GM03348 (cell line): ENCODE data around the gene PCLO.
"Not testable (repeated sequence)": the region's sequence is repeated elsewhere in the genome, so short reads cannot be mapped to it uniquely, and the experiment has no call there.

Source experiments
- DNase-seq: peaks from one replicate; pipeline ENCODE4 v3.0.0; 2012; ENCODE audit warnings: low spot score

PCLO gene

GRCh38 chr7:83040484-83040883 is 122.2 kb downstream of the PCLO start:
- DNase-seq: no peak

DNA sequence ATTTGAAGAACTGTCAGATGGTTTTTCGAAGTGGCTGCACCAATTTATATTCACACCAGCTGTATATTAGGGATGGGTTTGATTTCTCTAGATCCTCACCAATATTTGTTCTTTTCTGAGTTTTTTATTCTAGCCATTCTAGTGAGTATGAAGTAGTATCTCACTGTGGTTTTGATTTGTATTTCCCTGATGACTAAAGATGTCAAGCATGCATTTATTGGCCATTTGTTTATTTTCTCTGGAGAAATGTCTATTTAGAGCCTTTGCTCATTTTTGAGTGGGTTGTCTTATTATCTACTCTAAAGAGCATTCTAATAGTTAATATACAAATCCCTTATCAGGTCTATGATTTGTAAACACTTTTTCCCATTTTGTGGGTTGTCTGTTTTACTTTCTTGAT is 123.9 kb downstream of the PCLO start:
- no peak for DNase-seq

GRCh38 chr7:83036721-83037380 is 125.8 kb downstream of the PCLO start:
- no peak for DNase-seq

GRCh38 chr7:83036130-83036529 is 126.6 kb downstream of the PCLO start:
- DNase-seq: no peak

DNA sequence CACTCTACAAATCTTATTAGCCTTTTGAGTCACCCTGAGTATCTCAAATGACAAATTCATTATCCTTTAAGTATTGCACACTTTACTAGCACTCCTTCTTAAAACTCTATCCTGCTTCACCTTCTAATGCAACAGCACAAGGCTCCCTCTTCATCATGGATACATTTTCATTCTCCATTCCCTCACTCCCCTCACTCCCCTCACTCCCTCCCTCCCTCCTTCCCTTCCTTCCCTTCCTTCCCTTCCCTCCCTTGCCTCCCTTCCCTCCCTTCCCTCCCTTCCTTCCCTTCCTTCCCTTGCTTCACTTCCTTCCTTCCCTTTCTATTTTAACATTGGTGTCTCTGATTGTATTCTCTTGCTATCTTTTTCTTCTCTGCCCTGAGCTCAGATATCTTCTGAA is 130.5 kb downstream of the PCLO start:
- no peak for DNase-seq

DNA sequence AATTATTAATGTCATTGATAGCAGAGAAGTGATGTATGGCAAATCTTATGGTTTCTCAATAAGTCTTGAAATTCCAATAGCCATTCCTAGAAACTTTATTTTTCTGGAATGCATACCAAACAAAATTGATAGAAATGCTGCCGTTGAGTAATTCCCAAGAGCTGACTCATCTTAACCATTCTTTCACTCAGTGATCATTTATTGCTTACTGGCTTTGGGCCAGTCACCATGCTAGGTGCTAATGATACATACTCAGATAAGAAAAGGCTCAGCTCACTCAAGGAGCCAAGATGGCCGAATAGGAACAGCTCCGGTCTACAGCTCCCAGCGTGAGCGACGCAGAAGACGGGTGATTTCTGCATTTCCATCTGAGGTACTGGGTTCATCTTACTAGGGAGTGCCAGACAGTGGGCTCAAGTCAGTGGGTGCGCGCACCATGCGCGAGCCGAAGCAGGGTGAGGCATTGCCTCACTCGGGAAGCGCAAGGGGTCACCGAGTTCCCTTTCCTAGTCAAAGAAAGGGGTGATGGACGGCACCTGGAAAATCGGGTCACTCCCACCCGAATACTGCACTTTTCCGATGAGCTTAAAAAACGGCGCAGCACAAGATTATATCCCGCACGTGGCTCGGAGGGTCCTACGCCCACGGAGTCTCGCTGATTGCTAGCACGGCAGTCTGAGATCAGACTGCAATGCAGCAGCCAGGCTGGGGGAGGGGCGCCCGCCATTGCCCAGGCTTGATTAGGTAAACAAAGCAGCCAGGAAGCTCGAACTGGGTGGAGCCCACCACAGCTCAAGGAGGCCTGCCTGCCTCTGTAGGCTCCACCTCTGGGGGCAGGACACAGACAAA is 138.6 kb downstream of the PCLO start:
- not testable (repeated sequence) for DNase-seq

- DNase-seq: no peak
Measured at GRCh38 chr7:83021032-83021431, 141.7 kb downstream of the PCLO start.

- DNase-seq: no peak
Measured at GRCh38 chr7:83020161-83020560, 142.5 kb downstream of the PCLO start.

DNA sequence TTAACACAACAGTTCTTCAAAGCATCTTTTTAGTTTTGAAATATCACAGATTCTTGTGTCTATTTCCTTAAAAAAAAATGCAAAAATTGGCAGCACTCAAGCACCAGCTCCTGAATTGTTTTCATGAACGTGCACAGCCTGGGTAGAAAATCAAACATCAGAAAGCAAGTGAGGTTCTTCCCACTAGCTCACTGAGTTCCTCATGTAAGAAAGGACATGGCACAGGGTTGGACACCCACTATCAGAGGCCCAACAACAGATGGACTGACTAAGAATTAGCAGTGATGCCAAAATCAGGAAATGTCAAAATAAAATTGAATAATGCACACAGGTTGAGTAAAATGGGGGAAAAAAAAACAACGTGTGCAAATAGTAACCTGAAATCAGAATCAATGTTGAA is 146.8 kb downstream of the PCLO start:
- no peak for DNase-seq

GRCh38 chr7:83014546-83014945 is 148.1 kb downstream of the PCLO start:
- no peak for DNase-seq

DNA sequence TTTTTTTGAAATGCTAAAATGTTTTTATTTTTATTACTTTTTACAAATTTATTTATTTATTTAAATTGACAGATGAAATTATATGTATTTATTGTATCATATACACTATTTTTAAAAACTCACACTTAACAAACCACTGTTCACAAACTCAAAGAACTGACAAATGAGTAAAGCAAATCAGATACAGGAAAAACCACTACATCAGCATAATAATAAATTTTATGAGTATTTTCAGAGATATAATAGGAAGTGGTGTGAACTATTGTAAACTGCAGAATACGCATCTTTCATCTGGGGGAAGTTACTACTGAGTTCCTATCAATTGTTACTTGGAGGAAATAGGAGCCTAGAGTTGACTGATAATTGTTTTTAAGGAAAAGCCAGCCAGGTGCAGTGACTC is 150.7 kb downstream of the PCLO start:
- DNase-seq: no peak

DNA sequence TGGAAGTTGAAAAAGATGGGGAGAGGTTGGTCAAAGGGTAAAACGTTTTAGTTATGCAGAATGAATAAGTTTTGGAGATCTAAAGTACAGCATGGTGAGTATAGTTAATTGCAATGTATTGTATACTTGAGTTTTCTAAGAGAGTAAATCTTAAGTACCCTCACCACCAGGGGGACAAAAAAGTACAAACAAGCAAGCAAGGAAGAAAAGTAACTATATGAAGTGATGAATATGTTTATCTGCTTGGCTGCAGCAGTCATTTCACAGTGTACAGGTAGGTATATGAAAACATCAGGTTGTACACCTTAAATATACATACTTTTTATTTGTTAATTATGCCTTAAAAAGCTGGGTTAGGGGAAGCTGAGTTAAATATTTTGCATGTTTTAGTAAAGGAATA is 157.3 kb downstream of the PCLO start:
- DNase-seq: no peak

DNA sequence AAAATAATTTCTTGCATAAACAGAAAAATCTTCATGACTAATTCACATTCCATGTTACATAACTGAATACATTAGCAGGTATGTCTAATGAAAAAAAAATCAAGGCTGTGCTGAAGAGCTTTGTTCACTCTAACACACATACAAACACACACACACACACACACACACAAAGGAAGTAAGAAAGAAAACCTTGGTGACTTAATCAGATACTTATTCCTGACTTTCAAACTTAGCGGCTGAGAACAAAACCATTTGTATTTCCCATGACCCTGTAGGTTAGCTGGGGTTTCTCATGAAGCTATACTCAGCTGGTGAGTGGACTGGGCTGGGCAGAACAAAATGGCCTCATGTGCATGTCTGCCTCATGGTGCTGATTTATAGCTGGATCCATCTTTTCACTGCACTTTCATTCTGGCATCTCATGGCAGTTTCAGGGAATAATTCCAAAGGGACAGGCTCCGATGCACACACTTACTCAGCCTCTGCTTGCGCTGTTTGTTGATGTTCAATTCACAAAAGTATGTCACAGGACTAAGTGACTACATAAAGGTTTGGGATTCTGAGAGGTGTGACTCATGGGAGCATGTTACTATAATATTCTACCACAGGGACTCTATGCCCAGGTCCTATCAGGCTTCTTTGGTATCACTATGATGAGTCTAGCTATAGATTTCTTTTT is 161.2 kb downstream of the PCLO start:
- no peak for DNase-seq

- DNase-seq: no peak
Measured at GRCh38 chr7:82998436-82998835, 164.2 kb downstream of the PCLO start.

GRCh38 chr7:82985144-82985802 is 177.4 kb downstream of the PCLO start:
- DNase-seq: no peak

GRCh38 chr7:82980130-82980788 is 182.4 kb downstream of the PCLO start:
- DNase-seq: no peak

DNA sequence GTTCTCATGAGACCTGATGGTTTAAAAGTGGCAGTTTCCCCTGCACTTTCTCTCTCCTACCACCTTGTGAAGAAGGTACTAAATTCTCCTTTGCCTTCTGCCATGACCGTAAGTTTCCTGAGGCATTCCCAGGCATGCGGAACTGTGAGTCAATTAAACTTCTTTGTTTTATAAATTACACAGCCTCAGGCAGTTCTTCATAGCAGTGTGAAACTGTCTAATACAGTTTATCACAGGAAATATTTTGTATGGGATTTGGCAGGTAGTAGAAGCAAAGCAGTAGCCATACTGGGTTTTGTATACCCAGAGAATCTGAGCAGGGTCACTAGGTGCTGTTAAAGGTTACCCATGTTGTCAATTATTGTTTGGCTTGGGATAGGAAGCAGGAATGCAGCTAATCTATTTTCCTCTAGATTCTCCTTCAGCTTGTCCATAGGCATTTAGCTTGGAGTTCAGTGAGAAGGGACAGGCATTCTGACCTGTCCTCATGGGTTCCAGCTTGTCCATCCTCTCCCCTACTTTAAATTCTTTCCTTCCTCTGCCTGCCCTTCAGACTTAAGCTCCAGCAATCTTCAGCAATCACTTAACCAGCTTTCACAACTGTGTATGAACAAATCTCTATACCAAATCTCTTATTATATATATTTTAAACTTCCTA is 186.7 kb downstream of the PCLO start:
- DNase-seq: no peak

DNA sequence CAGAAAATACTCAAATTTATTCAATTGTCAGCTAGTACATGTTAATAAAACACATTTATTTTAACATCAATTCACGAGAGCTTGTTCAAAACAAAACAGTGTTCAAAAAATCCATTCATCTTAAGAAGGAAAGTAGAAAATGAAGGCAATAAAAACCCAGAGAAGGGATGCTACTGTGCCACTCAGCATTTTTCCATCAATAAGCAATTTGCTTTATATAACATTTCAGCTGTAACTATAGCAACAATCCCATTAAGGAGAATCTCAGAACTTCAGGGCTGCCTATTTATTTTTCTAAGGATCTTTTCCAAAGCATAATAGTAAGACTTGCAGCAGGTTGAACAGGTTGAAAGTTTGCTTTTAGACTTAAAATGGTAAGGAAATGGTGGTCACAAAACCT is 190.5 kb downstream of the PCLO start:
- DNase-seq: no peak

GRCh38 chr7:82965088-82966036 is 197.3 kb downstream of the PCLO start:
- no peak for DNase-seq

DNA sequence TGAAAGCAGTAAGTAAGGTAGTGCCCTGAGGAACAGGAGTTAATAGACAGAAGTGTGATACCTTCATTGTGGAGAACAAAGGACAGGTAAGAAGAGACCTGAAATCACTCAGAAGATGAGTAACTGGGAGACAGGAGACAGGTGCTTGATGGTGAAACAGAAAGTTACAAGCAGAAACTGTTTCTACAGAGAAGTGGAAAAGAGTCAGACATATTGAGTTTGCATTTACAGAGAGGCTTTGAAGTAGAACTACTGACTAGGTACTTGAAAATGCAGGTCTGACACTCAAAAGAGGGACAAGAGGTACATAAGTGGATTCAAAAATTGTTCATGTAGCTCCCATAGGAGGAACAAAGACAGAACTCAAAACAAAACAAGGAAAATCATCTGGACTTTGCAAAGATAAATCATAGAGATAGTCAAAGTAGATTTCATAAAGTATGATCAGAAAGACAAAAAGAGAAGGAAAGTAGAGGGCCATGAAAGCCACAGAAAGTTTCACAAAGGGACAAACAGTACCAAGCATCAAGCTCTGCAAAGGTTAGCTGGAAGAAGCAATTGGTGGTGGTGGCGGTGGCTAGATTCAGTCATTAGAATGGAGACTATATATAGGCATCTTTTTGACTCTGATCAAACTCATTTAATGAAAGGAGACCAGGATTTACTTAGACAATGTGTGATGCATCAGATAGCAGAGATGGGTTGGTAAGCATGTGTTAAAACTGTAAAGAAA is 198.4 kb downstream of the PCLO start:
- DNase-seq: no peak
